Measurements from ENCODE around the gene AMMECR1.

DNA sequence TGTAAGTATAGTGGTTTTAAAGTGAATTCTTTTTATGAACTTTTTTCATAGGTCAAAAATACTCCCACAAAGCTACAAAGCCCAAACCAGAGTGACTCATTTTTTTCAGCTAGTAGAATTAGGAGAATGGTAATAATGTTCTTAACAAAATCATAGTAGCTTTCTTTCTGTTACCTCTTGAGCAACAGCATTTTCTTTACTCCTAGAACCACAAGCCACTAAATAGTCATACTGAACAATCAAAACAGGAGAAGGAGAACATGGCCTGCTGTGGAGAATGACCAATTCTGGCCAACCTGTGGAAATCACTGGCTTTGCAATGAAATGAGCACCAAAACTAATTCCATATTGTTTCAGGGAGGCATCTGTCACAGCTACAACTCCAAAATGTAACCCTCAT is 112.9 kb downstream of the AMMECR1 start:
- TF ChIP-seq, protein P1, sequence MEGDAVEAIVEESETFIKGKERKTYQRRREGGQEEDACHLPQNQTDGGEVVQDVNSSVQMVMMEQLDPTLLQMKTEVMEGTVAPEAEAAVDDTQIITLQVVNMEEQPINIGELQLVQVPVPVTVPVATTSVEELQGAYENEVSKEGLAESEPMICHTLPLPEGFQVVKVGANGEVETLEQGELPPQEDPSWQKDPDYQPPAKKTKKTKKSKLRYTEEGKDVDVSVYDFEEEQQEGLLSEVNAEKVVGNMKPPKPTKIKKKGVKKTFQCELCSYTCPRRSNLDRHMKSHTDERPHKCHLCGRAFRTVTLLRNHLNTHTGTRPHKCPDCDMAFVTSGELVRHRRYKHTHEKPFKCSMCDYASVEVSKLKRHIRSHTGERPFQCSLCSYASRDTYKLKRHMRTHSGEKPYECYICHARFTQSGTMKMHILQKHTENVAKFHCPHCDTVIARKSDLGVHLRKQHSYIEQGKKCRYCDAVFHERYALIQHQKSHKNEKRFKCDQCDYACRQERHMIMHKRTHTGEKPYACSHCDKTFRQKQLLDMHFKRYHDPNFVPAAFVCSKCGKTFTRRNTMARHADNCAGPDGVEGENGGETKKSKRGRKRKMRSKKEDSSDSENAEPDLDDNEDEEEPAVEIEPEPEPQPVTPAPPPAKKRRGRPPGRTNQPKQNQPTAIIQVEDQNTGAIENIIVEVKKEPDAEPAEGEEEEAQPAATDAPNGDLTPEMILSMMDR (IDR thresholded peaks at IDR 0.05), result no peak
- no peak for TF ChIP-seq POLR2A (IDR thresholded peaks at IDR 0.05)
